OCI-LY3 (cell line): ENCODE measurements around the gene JMJD7.

Experiments used
- H2AFZ ChIP-seq: fragments of 200-600, 300-600 bp; shearing (Covaris generic); 2 replicates; pipeline ENCODE4 v1.6.0; 2014; ENCODE audit warnings: antibody characterized with exemption, low read depth, low read length
- H3K27ac ChIP-seq: fragments of 200-600, 300-600 bp; sonication (generic); 2 replicates; pipeline ENCODE4 v1.5.1; 2014; ENCODE audit warnings: mild to moderate bottlenecking, low read length, moderate library complexity, mixed read lengths
- H3K27me3 ChIP-seq: fragments of 200-600, 300-600 bp; sonication (generic); 2 replicates; pipeline ENCODE4 v1.6.1; 2014; ENCODE audit warnings: low read depth, low read length, mixed read lengths
- H3K36me3 ChIP-seq: fragments of 200-600, 300-600 bp; sonication (generic); replicated peaks from 2 replicates; pipeline ENCODE3; 2014; ENCODE audit warnings: low read depth, low read length, mixed read lengths
- H3K4me1 ChIP-seq: fragments of 300-600, 200-600 bp; sonication (generic); 2 replicates; pipeline ENCODE4 v1.6.1; 2014; ENCODE audit warnings: low read length, mixed read lengths
- H3K4me2 ChIP-seq: fragments of 200-600, 300-600 bp; sonication (generic); 2 replicates; pipeline ENCODE4 v1.6.1; 2014; ENCODE audit warnings: low read length, mixed read lengths
- H3K4me3 ChIP-seq: fragments of 300-600, 200-600 bp; sonication (generic); 2 replicates; pipeline ENCODE4 v1.5.1; 2014; ENCODE audit warnings: antibody characterized with exemption, mild to moderate bottlenecking, low read length, moderate library complexity
- H3K79me2 ChIP-seq: fragments of 300-600, 200-600 bp; shearing (Covaris generic); 2 replicates; pipeline ENCODE4 v1.6.1; 2014; ENCODE audit warnings: mild to moderate bottlenecking, low read length, mixed read lengths
- H3K9ac ChIP-seq: fragments of 300-600, 200-600 bp; shearing (Covaris generic); 2 replicates; pipeline ENCODE4 v1.6.0; 2014; ENCODE audit warnings: mild to moderate bottlenecking, low read length, moderate library complexity
- H3K9me3 ChIP-seq: fragments of 200-600, 300-600 bp; shearing (Covaris generic); 2 replicates; pipeline ENCODE4 v1.6.1; 2014; ENCODE audit warnings: low read length, mixed read lengths; ENCODE audit not compliant: insufficient read depth
- H4K20me1 ChIP-seq: fragments of 200-600, 300-600 bp; sonication (generic); 2 replicates; pipeline ENCODE4 v1.6.1; 2016; ENCODE audit warnings: low read length, mixed read lengths; ENCODE audit not compliant: insufficient read depth
- CTCF ChIP-seq: fragments of 200-600, 300-600 bp; sonication (generic); IDR thresholded peaks from 2 replicates; pipeline ENCODE4 v1.5.1; 2014; ENCODE audit warnings: antibody characterized with exemption, low read length, low read depth
- EZH2phosphoT487 ChIP-seq: fragments of 200-600 bp; shearing (Covaris generic); IDR thresholded peaks from 2 replicates; pipeline ENCODE4 v1.6.1; 2018; ENCODE audit warnings: antibody characterized with exemption, mixed run types, low read depth

JMJD7 gene

GRCh38 chr15:41884458-41884857, 56.6 kb downstream of the JMJD7 start:
- no peaks in the 10 kb centered on the region for H4K20me1 ChIP-seq

GRCh38 chr15:41885321-41885720, 57.4 kb downstream of the JMJD7 start:
- Histone ChIP-seq H3K79me2 (no peaks in the 10 kb centered on the region), H3K4me2 (no peak overlapping the region)
- TF ChIP-seq EZH2phosphoT487 (no peak), CTCF (no peak)

More at GRCh38 chr15:41884458-41884857, 56.6 kb downstream of the JMJD7 start:
- H3K36me3 ChIP-seq: no peaks in the 10 kb centered on the region
- H3K4me3 ChIP-seq: no peak overlapping the region
- TF ChIP-seq EZH2phosphoT487: no peak
- no peak for TF ChIP-seq CTCF
- no peak overlapping the region for H2AFZ ChIP-seq
- no peaks in the 10 kb centered on the region for H3K9me3 ChIP-seq
- no peak overlapping the region for H3K9ac ChIP-seq
- H3K79me2 ChIP-seq: no peaks in the 10 kb centered on the region
- H3K27ac ChIP-seq: no peak overlapping the region
- H3K27me3 ChIP-seq: no peaks in the 10 kb centered on the region
- H3K4me2 ChIP-seq: no peak overlapping the region
- no peaks in the 10 kb centered on the region for H3K4me1 ChIP-seq

GRCh38 chr15:41885841-41886240, 57.9 kb downstream of the JMJD7 start:
- H3K9ac ChIP-seq: no peak overlapping the region
- H3K4me3 ChIP-seq: no peak overlapping the region
- no peaks in the 10 kb centered on the region for H3K27me3 ChIP-seq
- H3K4me1 ChIP-seq: no peaks in the 10 kb centered on the region
- TF ChIP-seq EZH2phosphoT487: no peak
- TF ChIP-seq CTCF: no peak
- no peak overlapping the region for H3K27ac ChIP-seq
- no peak overlapping the region for H2AFZ ChIP-seq
- no peaks in the 10 kb centered on the region for H3K79me2 ChIP-seq
- no peak overlapping the region for H3K4me2 ChIP-seq
- no peaks in the 10 kb centered on the region for H3K36me3 ChIP-seq
- no peaks in the 10 kb centered on the region for H3K9me3 ChIP-seq
- H4K20me1 ChIP-seq: no peaks in the 10 kb centered on the region

More at GRCh38 chr15:41885321-41885720, 57.4 kb downstream of the JMJD7 start:
- H3K9me3 ChIP-seq: no peaks in the 10 kb centered on the region
- H3K27ac ChIP-seq: no peak overlapping the region
- no peak overlapping the region for H2AFZ ChIP-seq
- no peak overlapping the region for H3K4me3 ChIP-seq
- H3K4me1 ChIP-seq: no peaks in the 10 kb centered on the region
- H4K20me1 ChIP-seq: no peaks in the 10 kb centered on the region
- H3K9ac ChIP-seq: no peak overlapping the region
- no peaks in the 10 kb centered on the region for H3K27me3 ChIP-seq
- no peaks in the 10 kb centered on the region for H3K36me3 ChIP-seq

- Histone ChIP-seq H3K9ac (no peak overlapping the region), H3K36me3 (no peaks in the 10 kb centered on the region), H4K20me1 (no peaks in the 10 kb centered on the region), H2AFZ (no peak overlapping the region), H3K9me3 (no peaks in the 10 kb centered on the region), H3K79me2 (no peaks in the 10 kb centered on the region), H3K4me2 (no peak overlapping the region), H3K4me3 (no peak overlapping the region), H3K27me3 (no peaks in the 10 kb centered on the region), H3K4me1 (no peaks in the 10 kb centered on the region), H3K27ac (no peak overlapping the region)
- TF ChIP-seq EZH2phosphoT487: no peak
- no peak for TF ChIP-seq CTCF
Observed at GRCh38 chr15:41886741-41887140, 58.8 kb downstream of the JMJD7 start.
